Glutamatergic neuron (in vitro differentiated cells): ENCODE measurements around the gene SIX3. TPM values are rescaled to one million over a fixed set of nuclear protein-coding genes. Genes with fewer than 3 reads are reported as not detected.

Experiments used
- DNase-seq: peaks from one replicate; pipeline ENCODE4 v3.0.0; 2022
- H3K27ac Mint-ChIP-seq: one replicate; pipeline ENCODE4 v1.8.0; 2020; ENCODE audit warnings: mild to moderate bottlenecking, mixed read lengths, inconsistent platforms; ENCODE audit not compliant: unreplicated experiment
- H3K27me3 Mint-ChIP-seq: one replicate; pipeline ENCODE4 v1.8.0; 2020; ENCODE audit warnings: mild to moderate bottlenecking, moderate library complexity, mixed read lengths, inconsistent platforms; ENCODE audit not compliant: unreplicated experiment
- H3K36me3 Mint-ChIP-seq: one replicate; pipeline ENCODE4 v1.8.0; 2020; ENCODE audit warnings: mild to moderate bottlenecking, mixed read lengths, inconsistent platforms; ENCODE audit not compliant: unreplicated experiment
- H3K4me1 Mint-ChIP-seq: one replicate; pipeline ENCODE4 v1.8.0; 2020; ENCODE audit warnings: mild to moderate bottlenecking, low read depth, mixed read lengths, inconsistent platforms; ENCODE audit not compliant: unreplicated experiment
- H3K4me3 Mint-ChIP-seq: one replicate; pipeline ENCODE4 v1.8.0; 2020; ENCODE audit warnings: mild to moderate bottlenecking, mixed read lengths, inconsistent platforms; ENCODE audit not compliant: unreplicated experiment
- H3K9me3 Mint-ChIP-seq: one replicate; pipeline ENCODE4 v1.8.0; 2020; ENCODE audit warnings: mild to moderate bottlenecking, moderate library complexity, mixed read lengths, inconsistent platforms; ENCODE audit not compliant: unreplicated experiment
- CTCF ChIP-seq: fragments of 200-600 bp; sonication (generic); IDR thresholded peaks from one replicate; pipeline ENCODE4 v1.5.0; 2021; ENCODE audit not compliant: partially characterized antibody, unreplicated experiment
- total RNA-seq: library from RNA; stranded (reverse); fragmentation: NEBNext Ultra II Directional; extraction: Animal tissue kit (Norgen Biotek cat#: 25700); gene quantifications from one replicate; pipeline ENCODE4 v1.2.1, GENCODE V29; 2021; ENCODE audit not compliant: unreplicated experiment

SIX3 gene
- total RNA-seq, 1 donor from 2014 or later = 0.86 TPM

- DNase-seq = no peak
- Mint-ChIP-seq H3K27me3 (no peaks in the 10 kb centered on the region), H3K4me3 (no peak overlapping the region), H3K36me3 (no peaks in the 10 kb centered on the region), H3K4me1 (peaks cover 7% of the 10 kb centered on the region), H3K27ac (no peak overlapping the region), H3K9me3 (peaks cover 4% of the 10 kb centered on the region)
- no peak for TF ChIP-seq CTCF
Observed at GRCh38 chr2:44969936-44970335, 28.4 kb downstream of the SIX3 start.

- Mint-ChIP-seq H3K36me3 (no peaks in the 10 kb centered on the region), H3K4me3 (no peak overlapping the region), H3K27me3 (no peaks in the 10 kb centered on the region), H3K27ac (no peak overlapping the region), H3K4me1 (peaks cover 7% of the 10 kb centered on the region), H3K9me3 (peaks cover 4% of the 10 kb centered on the region)
- no peak for DNase-seq
- no peak for TF ChIP-seq CTCF
Observed at GRCh38 chr2:44970846-44971450, 29.4 kb downstream of the SIX3 start.

- no peaks in the 10 kb centered on the region for H3K4me1 Mint-ChIP-seq
- no peaks in the 10 kb centered on the region for H3K36me3 Mint-ChIP-seq
- no peak for DNase-seq
- peaks cover 4% of the 10 kb centered on the region for H3K9me3 Mint-ChIP-seq
- no peaks in the 10 kb centered on the region for H3K27me3 Mint-ChIP-seq
- TF ChIP-seq CTCF = no peak
- no peak overlapping the region for H3K4me3 Mint-ChIP-seq
- no peak overlapping the region for H3K27ac Mint-ChIP-seq
Observed at GRCh38 chr2:44972771-44973535, 31.5 kb downstream of the SIX3 start.

GRCh38 chr2:44974064-44974715 lies 32.7 kb downstream of the SIX3 start:
- H3K36me3 Mint-ChIP-seq = no peaks in the 10 kb centered on the region
- no peak overlapping the region for H3K4me3 Mint-ChIP-seq
- peak; percentile 51 for TF ChIP-seq CTCF
- no peak for DNase-seq
- no peak overlapping the region for H3K27ac Mint-ChIP-seq
- no peaks in the 10 kb centered on the region for H3K4me1 Mint-ChIP-seq
- H3K9me3 Mint-ChIP-seq = peaks cover 4% of the 10 kb centered on the region
- no peaks in the 10 kb centered on the region for H3K27me3 Mint-ChIP-seq
